IgD-negative memory B cell (primary cell): Measurements from ENCODE around the gene ZNF319. TPM values are rescaled to one million over a fixed set of nuclear protein-coding genes. Genes with fewer than 3 reads are reported as not detected.

Experiments
- polyA plus RNA-seq: library from polyadenylated mRNA; unstranded; fragments of 300-500 nt; fragmentation: Illumina TruSeq; gene quantifications from one replicate; pipeline ENCODE4 v1.2.3, GENCODE V29; 2021

The ZNF319 gene
- polyA plus RNA-seq, 1 donor from 2014 or later, result 11.0 TPM

Other genes with a start within 250 kb of the ZNF319 start
- not detected for gene KIFC3, start 198.2 kb downstream of the ZNF319 start, polyA plus RNA-seq
- gene CNGB1, start 29.5 kb downstream of the ZNF319 start, polyA plus RNA-seq, result not detected
- 29.3 TPM for gene USB1, start 735 bp upstream of the ZNF319 start, polyA plus RNA-seq
- gene MMP15, start 25.1 kb upstream of the ZNF319 start, polyA plus RNA-seq, result not detected
- gene CFAP20, start 128.7 kb upstream of the ZNF319 start, polyA plus RNA-seq, result 29.2 TPM
- 10.1 TPM for gene CSNK2A2, start 197.4 kb upstream of the ZNF319 start, polyA plus RNA-seq